K562 (cell line): ENCODE results near the gene VSIG10L. TPM values are rescaled to one million over a fixed set of nuclear protein-coding genes. Genes with fewer than 3 reads are reported as not detected.

Experiments
- CCAR2 ChIP-seq: fragments of 200-400 bp; formaldehyde crosslinking; IDR thresholded peaks from 2 replicates; pipeline ENCODE4 v1.6.1; 2017; ENCODE audit warnings: mild to moderate bottlenecking, low read depth, low read length
- FOXJ3 ChIP-seq: sonication (generic); formaldehyde crosslinking; IDR thresholded peaks from 2 replicates; pipeline ENCODE4 v1.4.0; 2020; ENCODE audit warnings: mild to moderate bottlenecking, missing genetic modification reagents
- HMGN3 ChIP-seq: IDR thresholded peaks from 2 replicates; pipeline ENCODE4 v1.6.1; 2011; ENCODE audit warnings: borderline replicate concordance, low read depth, mild to moderate bottlenecking, mixed read lengths, low read length; ENCODE audit not compliant: insufficient read length; ENCODE audit errors: extremely low read depth
- JUND ChIP-seq, 2 experiments: IDR thresholded peaks; 2 replicates in 1 of 2; 3 replicates in 1 of 2; pipeline ENCODE4 v1.6.1; 2011; ENCODE audit warnings: borderline replicate concordance in 2 of 2, low read depth in 2 of 2, low read length in 2 of 2, improper control_type of control experiment in 1 of 2, missing biosample characterization in 1 of 2, missing genetic modification characterization in 1 of 2, missing genetic modification reagents in 1 of 2
- KDM5B ChIP-seq: fragments of 200-600 bp; sonication (generic); IDR thresholded peaks from 2 replicates; pipeline ENCODE4 v1.6.1; 2012; ENCODE audit warnings: low read depth, mild to moderate bottlenecking, moderate library complexity, low read length, control low read depth, inconsistent platforms; ENCODE audit not compliant: insufficient replicate concordance
- LEF1 ChIP-seq: fragments of 450-650 bp; IDR thresholded peaks from 2 replicates; pipeline ENCODE4 v1.6.1; 2016; ENCODE audit warnings: mild to moderate bottlenecking
- MYNN ChIP-seq, 2 experiments: sonication (generic); formaldehyde crosslinking in 1 of 2; IDR thresholded peaks; 2 replicates each; pipeline versions ENCODE4 v1.5.0 to v1.6.1; 2016 to 2020; ENCODE audit warnings: antibody characterized with exemption in 1 of 2, missing genetic modification reagents in 1 of 2
- NCOR1 ChIP-seq: fragments of 450-650 bp; IDR thresholded peaks from 2 replicates; pipeline ENCODE4 v1.6.1; 2016; ENCODE audit warnings: mild to moderate bottlenecking, moderate library complexity
- NUFIP1 ChIP-seq: fragments of 450-650 bp; IDR thresholded peaks from 2 replicates; pipeline ENCODE4 v1.6.1; 2018; ENCODE audit not compliant: partially characterized antibody
- OTX1 ChIP-seq: fragments of 450-650 bp; formaldehyde crosslinking; IDR thresholded peaks from 2 replicates; pipeline ENCODE4 v1.4.0; 2022; ENCODE audit warnings: mild to moderate bottlenecking
- POLR2G ChIP-seq: fragments of 200-400 bp; formaldehyde crosslinking; IDR thresholded peaks from 2 replicates; pipeline ENCODE4 v1.6.1; 2017; ENCODE audit warnings: low read depth, mild to moderate bottlenecking, antibody characterized with exemption, low read length, moderate library complexity
- SPI1 ChIP-seq: IDR thresholded peaks from 2 replicates; pipeline ENCODE4 v1.6.1; 2011; ENCODE audit warnings: low read depth, low read length, control low read depth, borderline replicate concordance
- polyA plus RNA-seq, 8 experiments: library from polyadenylated mRNA; depleted of rRNA in 4 of 8; stranded (reverse) in 5 of 8; unstranded in 3 of 8; fragments of >200 nt; fragmentation: Nextera tagmentation in 2 of 8; fragmentation: Illumina TruSeq in 1 of 8; extraction: Ambion mirVana in 2 of 8; extraction: Trizol in 1 of 8; gene quantifications; 2 replicates each; pipeline versions ENCODE4 v1.2.1 to v1.2.3, GENCODE V29; 2011 to 2014; ENCODE audit warnings: inconsistent platforms in 1 of 8, missing spikeins in 1 of 8
- total RNA-seq, 7 experiments: library from RNA; depleted of rRNA in 6 of 7; stranded (reverse); fragments of >200 nt in 6 of 7; fragmentation: Illumina TruSeq in 2 of 7; extraction: Trizol in 2 of 7; gene quantifications; 2 replicates each; pipeline versions ENCODE4 v1.2.1 to v1.2.3, GENCODE V29; 2011 to 2021; ENCODE audit warnings: low replicate concordance in 1 of 7
- TF ChIP-seq, protein P1 (sequence below): fragments of 450-650 bp; conservative IDR thresholded peaks from 2 replicates; pipeline ENCODE4 v1.6.1; 2016; ENCODE audit warnings: missing genetic modification characterization, low read depth, mild to moderate bottlenecking, control low read depth, missing compliant biosample characterization
- TF ChIP-seq, protein P2 (sequence below): fragments of 450-650 bp; IDR thresholded peaks from 2 replicates; pipeline ENCODE4 v1.6.1; 2017; ENCODE audit warnings: antibody characterized with exemption
- TF ChIP-seq, protein P3 (sequence below): fragments of 450-650 bp; IDR thresholded peaks from 2 replicates; pipeline ENCODE4 v1.6.1; 2016
- TF ChIP-seq, protein P4 (sequence below): fragments of 250-450 bp; sonication (Bioruptor Pico); IDR thresholded peaks from 2 replicates; pipeline ENCODE4 v1.4.0; 2020; ENCODE audit warnings: mild to moderate bottlenecking, moderate library complexity
- TF ChIP-seq, protein P5 (sequence below): fragments of 250-450 bp; sonication (Bioruptor Pico); IDR thresholded peaks from 2 replicates; pipeline ENCODE4 v1.8.0; 2022; ENCODE audit warnings: inconsistent platforms

Gene VSIG10L
- total and polyA plus RNA-seq, 9 of the 15 experiments (the other 6 are each of a cell fraction or from before 2014, with no cell fraction given): 1.1 to 7.6 (median 2.2) TPM

DNA sequence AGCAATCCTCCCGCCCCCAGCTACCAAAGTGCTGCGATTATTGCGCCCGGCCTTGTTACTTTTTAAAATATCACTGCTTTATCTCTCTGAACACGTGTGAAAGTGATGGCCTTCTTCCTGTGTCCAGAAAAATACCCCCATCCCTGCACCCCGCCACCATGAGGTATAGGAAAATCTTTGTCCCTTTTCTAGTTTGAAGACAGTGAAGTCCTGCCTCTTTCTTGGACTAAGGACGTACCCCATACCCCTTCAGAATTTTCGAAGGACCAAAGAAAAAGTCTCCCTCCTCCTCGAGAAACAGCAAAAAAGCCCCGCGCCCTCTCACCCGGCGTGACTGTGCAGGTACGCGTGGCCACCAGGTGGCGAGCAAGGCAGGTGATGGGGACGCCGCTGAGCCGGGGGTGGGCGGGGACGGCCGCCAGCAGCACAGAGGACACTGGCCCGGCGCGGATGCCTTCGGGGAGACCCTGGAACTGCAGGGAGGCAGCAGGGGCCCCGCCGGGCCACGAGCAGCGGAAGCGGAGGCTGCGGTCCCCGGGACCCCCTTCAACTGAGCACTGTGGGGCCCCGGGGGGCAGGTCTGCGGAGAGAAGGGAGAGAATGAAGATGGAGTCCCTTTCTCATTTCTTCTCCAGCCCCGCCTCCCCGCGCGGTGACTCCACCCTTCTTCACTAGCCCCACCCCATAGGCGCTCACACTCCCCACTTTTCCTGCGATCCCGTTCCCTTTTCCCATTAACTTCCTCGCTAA, 3.2 kb downstream of the VSIG10L start (continued):
- TF ChIP-seq HMGN3 (peak; percentile 77), JUND (IDR thresholded peaks at IDR 0.05; ENCODE audit: borderline replicate concordance, low read depth, low read length) (peak; percentile 43), JUND (tag; IDR thresholded peaks at IDR 0.05; ENCODE audit: borderline replicate concordance, low read depth, low read length) (no peak), LEF1 (no peak; the same call in 1 of the 2 replicates), SPI1 (no peak), NUFIP1 (no peak), MYNN (IDR thresholded peaks at IDR 0.05) (peak; percentile 32; the same call in 1 of the 2 replicates), MYNN (CRISPR knock-in tag; IDR thresholded peaks at IDR 0.05) (no peak), POLR2G (peak; percentile 68), FOXJ3 (no peak), CCAR2 (no peak), OTX1 (CRISPR knock-in tag) (no peak), KDM5B (no peak), NCOR1 (no peak; the same call in 1 of the 2 replicates)
- TF ChIP-seq, protein P1, sequence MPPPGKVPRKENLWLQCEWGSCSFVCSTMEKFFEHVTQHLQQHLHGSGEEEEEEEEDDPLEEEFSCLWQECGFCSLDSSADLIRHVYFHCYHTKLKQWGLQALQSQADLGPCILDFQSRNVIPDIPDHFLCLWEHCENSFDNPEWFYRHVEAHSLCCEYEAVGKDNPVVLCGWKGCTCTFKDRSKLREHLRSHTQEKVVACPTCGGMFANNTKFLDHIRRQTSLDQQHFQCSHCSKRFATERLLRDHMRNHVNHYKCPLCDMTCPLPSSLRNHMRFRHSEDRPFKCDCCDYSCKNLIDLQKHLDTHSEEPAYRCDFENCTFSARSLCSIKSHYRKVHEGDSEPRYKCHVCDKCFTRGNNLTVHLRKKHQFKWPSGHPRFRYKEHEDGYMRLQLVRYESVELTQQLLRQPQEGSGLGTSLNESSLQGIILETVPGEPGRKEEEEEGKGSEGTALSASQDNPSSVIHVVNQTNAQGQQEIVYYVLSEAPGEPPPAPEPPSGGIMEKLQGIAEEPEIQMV (tag): no peak
- TF ChIP-seq, protein P2, sequence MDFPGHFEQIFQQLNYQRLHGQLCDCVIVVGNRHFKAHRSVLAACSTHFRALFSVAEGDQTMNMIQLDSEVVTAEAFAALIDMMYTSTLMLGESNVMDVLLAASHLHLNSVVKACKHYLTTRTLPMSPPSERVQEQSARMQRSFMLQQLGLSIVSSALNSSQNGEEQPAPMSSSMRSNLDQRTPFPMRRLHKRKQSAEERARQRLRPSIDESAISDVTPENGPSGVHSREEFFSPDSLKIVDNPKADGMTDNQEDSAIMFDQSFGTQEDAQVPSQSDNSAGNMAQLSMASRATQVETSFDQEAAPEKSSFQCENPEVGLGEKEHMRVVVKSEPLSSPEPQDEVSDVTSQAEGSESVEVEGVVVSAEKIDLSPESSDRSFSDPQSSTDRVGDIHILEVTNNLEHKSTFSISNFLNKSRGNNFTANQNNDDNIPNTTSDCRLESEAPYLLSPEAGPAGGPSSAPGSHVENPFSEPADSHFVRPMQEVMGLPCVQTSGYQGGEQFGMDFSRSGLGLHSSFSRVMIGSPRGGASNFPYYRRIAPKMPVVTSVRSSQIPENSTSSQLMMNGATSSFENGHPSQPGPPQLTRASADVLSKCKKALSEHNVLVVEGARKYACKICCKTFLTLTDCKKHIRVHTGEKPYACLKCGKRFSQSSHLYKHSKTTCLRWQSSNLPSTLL: no peak
- TF ChIP-seq, protein P3, sequence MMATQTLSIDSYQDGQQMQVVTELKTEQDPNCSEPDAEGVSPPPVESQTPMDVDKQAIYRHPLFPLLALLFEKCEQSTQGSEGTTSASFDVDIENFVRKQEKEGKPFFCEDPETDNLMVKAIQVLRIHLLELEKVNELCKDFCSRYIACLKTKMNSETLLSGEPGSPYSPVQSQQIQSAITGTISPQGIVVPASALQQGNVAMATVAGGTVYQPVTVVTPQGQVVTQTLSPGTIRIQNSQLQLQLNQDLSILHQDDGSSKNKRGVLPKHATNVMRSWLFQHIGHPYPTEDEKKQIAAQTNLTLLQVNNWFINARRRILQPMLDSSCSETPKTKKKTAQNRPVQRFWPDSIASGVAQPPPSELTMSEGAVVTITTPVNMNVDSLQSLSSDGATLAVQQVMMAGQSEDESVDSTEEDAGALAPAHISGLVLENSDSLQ: no peak
- TF ChIP-seq, protein P4, sequence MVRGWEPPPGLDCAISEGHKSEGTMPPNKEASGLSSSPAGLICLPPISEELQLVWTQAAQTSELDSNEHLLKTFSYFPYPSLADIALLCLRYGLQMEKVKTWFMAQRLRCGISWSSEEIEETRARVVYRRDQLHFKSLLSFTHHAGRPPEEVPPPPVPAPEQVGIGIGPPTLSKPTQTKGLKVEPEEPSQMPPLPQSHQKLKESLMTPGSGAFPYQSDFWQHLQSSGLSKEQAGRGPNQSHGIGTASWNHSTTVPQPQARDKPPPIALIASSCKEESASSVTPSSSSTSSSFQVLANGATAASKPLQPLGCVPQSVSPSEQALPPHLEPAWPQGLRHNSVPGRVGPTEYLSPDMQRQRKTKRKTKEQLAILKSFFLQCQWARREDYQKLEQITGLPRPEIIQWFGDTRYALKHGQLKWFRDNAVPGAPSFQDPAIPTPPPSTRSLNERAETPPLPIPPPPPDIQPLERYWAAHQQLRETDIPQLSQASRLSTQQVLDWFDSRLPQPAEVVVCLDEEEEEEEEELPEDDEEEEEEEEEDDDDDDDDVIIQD (CRISPR knock-in tag): no peak
- TF ChIP-seq, protein P5, sequence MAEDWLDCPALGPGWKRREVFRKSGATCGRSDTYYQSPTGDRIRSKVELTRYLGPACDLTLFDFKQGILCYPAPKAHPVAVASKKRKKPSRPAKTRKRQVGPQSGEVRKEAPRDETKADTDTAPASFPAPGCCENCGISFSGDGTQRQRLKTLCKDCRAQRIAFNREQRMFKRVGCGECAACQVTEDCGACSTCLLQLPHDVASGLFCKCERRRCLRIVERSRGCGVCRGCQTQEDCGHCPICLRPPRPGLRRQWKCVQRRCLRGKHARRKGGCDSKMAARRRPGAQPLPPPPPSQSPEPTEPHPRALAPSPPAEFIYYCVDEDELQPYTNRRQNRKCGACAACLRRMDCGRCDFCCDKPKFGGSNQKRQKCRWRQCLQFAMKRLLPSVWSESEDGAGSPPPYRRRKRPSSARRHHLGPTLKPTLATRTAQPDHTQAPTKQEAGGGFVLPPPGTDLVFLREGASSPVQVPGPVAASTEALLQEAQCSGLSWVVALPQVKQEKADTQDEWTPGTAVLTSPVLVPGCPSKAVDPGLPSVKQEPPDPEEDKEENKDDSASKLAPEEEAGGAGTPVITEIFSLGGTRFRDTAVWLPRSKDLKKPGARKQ (CRISPR knock-in tag): no peak
